K562 (cell line): ENCODE measurements around the gene RAB3GAP1. TPM values are rescaled to one million over a fixed set of nuclear protein-coding genes. Genes with fewer than 3 reads are reported as not detected.
A peak's percentile ranks its signal among the peaks of the same experiment; 100 is the strongest.

ENCODE experiments used
- ATAC-seq: fragments of 200-7000 bp; cut with Tn5 transposase; 3 replicates; pipeline ENCODE4 v1.9.1; 2020; ENCODE audit warnings: moderate library complexity
- BruUV-seq: library from RNA; stranded (reverse); fragments of 400-500 nt; replicated peaks from 2 replicates; lab custom pipeline; 2021; lab: Mats Ljungman, UMichigan
- CTCF ChIA-PET: fragments of 300-600 bp; formaldehyde crosslinking; extraction: SDS; loops from one replicate; lab custom pipeline; 2021; ENCODE audit warnings: low intra/inter-chr PET ratio; lab: Yijun Ruan, JAX
- POLR2A ChIA-PET: fragments of 300-600, 350-650 bp; sonication (Branson Sonifier 250); formaldehyde crosslinking; extraction: SDS; loops from one replicate; lab custom pipeline; 2021; ENCODE audit warnings: antibody characterized with exemption, inconsistent platforms; lab: Yijun Ruan, JAX
- DNase-seq, 4 experiments: peaks; one replicate each; pipeline versions ENCODE4 v3.0.0 to v3.0.0-alpha.2; 2011 to 2018; ENCODE audit warnings: low spot score in 3 of 4, mixed read lengths in 3 of 4; ENCODE audit errors: extremely low read depth in 1 of 4
- FAIRE-seq: peaks from 2 replicates; lab custom pipeline; 2011; peaks lifted over from hg19 to GRCh38; lab: Jason Lieb, UNC
- H2AFZ ChIP-seq: 2 replicates; pipeline ENCODE4 v1.6.0; 2011; ENCODE audit warnings: low read depth, low read length, control low read depth, inconsistent platforms
- H3K27ac ChIP-seq: fragments of 200-600 bp; 3 replicates; pipeline ENCODE4 v1.8.0; 2011; ENCODE audit warnings: low read depth, mild to moderate bottlenecking, control low read depth, inconsistent platforms, low read length, moderate library complexity, mixed read lengths; ENCODE audit errors: extremely low read depth
- H3K27me3 ChIP-seq, 2 experiments: fragments of 300-600 bp in 1 of 2; 2 replicates in 1 of 2; 3 replicates in 1 of 2; pipeline versions ENCODE4 v1.6.0 to v1.8.0; 2011; ENCODE audit warnings: inconsistent platforms in 2 of 2, low read length in 2 of 2, mild to moderate bottlenecking in 1 of 2, mixed read lengths in 1 of 2, moderate library complexity in 1 of 2; ENCODE audit not compliant: control insufficient read depth in 2 of 2, insufficient read depth in 2 of 2
- H3K36me3 ChIP-seq: fragments of 300-600 bp; 3 replicates; pipeline ENCODE4 v1.8.0; 2011; ENCODE audit warnings: mild to moderate bottlenecking, low read length, inconsistent platforms; ENCODE audit not compliant: control insufficient read depth, insufficient read depth
- H3K4me1 ChIP-seq, 2 experiments: fragments of 200-600 bp in 1 of 2; replicated peaks in 1 of 2; 2 replicates in 1 of 2; 3 replicates in 1 of 2; pipeline versions ENCODE4 v1.5.1 to v1.8.0; 2011; ENCODE audit warnings: inconsistent platforms in 2 of 2, low read length in 2 of 2, mild to moderate bottlenecking in 1 of 2, mixed read lengths in 1 of 2, moderate library complexity in 1 of 2; ENCODE audit not compliant: control insufficient read depth in 2 of 2, insufficient read depth in 2 of 2
- H3K4me2 ChIP-seq: 2 replicates; pipeline ENCODE4 v1.6.1; 2011; ENCODE audit warnings: low read length, control low read depth, inconsistent platforms, mixed read lengths; ENCODE audit not compliant: insufficient read depth
- H3K4me3 ChIP-seq: fragments of 200-600 bp; sonication (generic), shearing (Covaris generic); 2 replicates; pipeline ENCODE4 v1.5.1; 2016; ENCODE audit warnings: control low read depth, inconsistent platforms
- H3K79me2 ChIP-seq: fragments of 200-600 bp; 3 replicates; pipeline ENCODE4 v1.8.0; 2011; ENCODE audit warnings: low read length, inconsistent platforms; ENCODE audit not compliant: control insufficient read depth, insufficient read depth
- H3K9ac ChIP-seq, 2 experiments: 2 replicates each; pipeline versions ENCODE4 v1.6.0 to v1.6.1; 2011; ENCODE audit warnings: low read depth in 2 of 2, low read length in 2 of 2, control low read depth in 1 of 2, inconsistent platforms in 1 of 2, mild to moderate bottlenecking in 1 of 2, mixed read lengths in 1 of 2; ENCODE audit not compliant: insufficient read depth in 1 of 2
- H3K9me1 ChIP-seq: one replicate; pipeline ENCODE4 v1.6.0; 2011; ENCODE audit warnings: inconsistent platforms, mild to moderate bottlenecking, low read length, moderate library complexity; ENCODE audit not compliant: control insufficient read depth, insufficient read depth
- H3K9me3 ChIP-seq: replicated peaks from 2 replicates; pipeline ENCODE4 v1.5.1; 2011; ENCODE audit warnings: low read depth, low read length, inconsistent platforms; ENCODE audit not compliant: control insufficient read depth, insufficient read depth
- H4K20me1 ChIP-seq: replicated peaks from 2 replicates; pipeline ENCODE4 v1.6.1; 2011; ENCODE audit warnings: low read length, inconsistent platforms, mixed read lengths; ENCODE audit not compliant: control insufficient read depth, insufficient read depth
- BCL6 ChIP-seq: fragments of 250-450 bp; sonication (Bioruptor Pico); IDR thresholded peaks from 2 replicates; pipeline ENCODE4 v1.4.0; 2020
- BCOR ChIP-seq: fragments of 450-650 bp; IDR thresholded peaks from 2 replicates; pipeline ENCODE4 v1.6.1; 2016
- BRD9 ChIP-seq: fragments of 450-650 bp; IDR thresholded peaks from 2 replicates; pipeline ENCODE4 v1.6.1; 2018; ENCODE audit warnings: low read depth; ENCODE audit not compliant: partially characterized antibody
- FOXJ2 ChIP-seq: fragments of 200-800 bp; sonication (Bioruptor generic); IDR thresholded peaks from 2 replicates; pipeline ENCODE4 v1.6.1; 2016; ENCODE audit warnings: missing genetic modification characterization, missing compliant biosample characterization
- HNRNPLL ChIP-seq: fragments of 200-400 bp; formaldehyde crosslinking; IDR thresholded peaks from 2 replicates; pipeline ENCODE4 v1.6.1; 2017; ENCODE audit warnings: low read length, low read depth, mild to moderate bottlenecking; ENCODE audit not compliant: poor library complexity, severe bottlenecking
- JUND ChIP-seq, 2 experiments: IDR thresholded peaks; 2 replicates in 1 of 2; 3 replicates in 1 of 2; pipeline ENCODE4 v1.6.1; 2011; ENCODE audit warnings: borderline replicate concordance in 2 of 2, low read depth in 2 of 2, low read length in 2 of 2, improper control_type of control experiment in 1 of 2, missing biosample characterization in 1 of 2, missing genetic modification characterization in 1 of 2, missing genetic modification reagents in 1 of 2
- KDM1A ChIP-seq, 2 experiments: fragments of 450-650 bp; IDR thresholded peaks; 2 replicates each; pipeline ENCODE4 v1.6.1; 2016; ENCODE audit warnings: mild to moderate bottlenecking in 2 of 2
- MAFF ChIP-seq: IDR thresholded peaks from 2 replicates; pipeline ENCODE4 v1.6.1; 2012; ENCODE audit warnings: low read length, improper control_type of control experiment
- MLLT1 ChIP-seq, 2 experiments: fragments of 450-650 bp; IDR thresholded peaks; 2 replicates each; pipeline ENCODE4 v1.6.1; 2016
- PHF8 ChIP-seq: fragments of 200-600 bp; sonication (generic); IDR thresholded peaks from 2 replicates; pipeline ENCODE4 v1.6.1; 2012; ENCODE audit warnings: mixed run types, mild to moderate bottlenecking, inconsistent platforms, low read length, moderate library complexity, borderline replicate concordance
- ZC3H11A ChIP-seq: IDR thresholded peaks from 2 replicates; pipeline ENCODE4 v1.6.1; 2012; ENCODE audit warnings: low read depth, low read length, improper control_type of control experiment
- ZEB2 ChIP-seq: fragments of 450-650 bp; IDR thresholded peaks from 2 replicates; pipeline ENCODE4 v1.6.1; 2016
- ZNF121 ChIP-seq: sonication (generic); formaldehyde crosslinking; conservative IDR thresholded peaks from 2 replicates; pipeline ENCODE4 v1.8.0; 2022; ENCODE audit warnings: missing genetic modification reagents
- ZNF77 ChIP-seq: fragments of 250-450 bp; sonication (Bioruptor Pico); IDR thresholded peaks from 2 replicates; pipeline ENCODE4 v1.5.0; 2020
- in situ Hi-C: fragments of 300-500 bp; cut with MboI; formaldehyde crosslinking; loops from 4 replicates; pipeline ENCODE4 v1.15.0; 2018; ENCODE audit warnings: inconsistent platforms, mixed read lengths
- intact Hi-C: fragments of 100-400 bp; cut with micrococcal nuclease; formaldehyde crosslinking; loops from 2 replicates; pipeline ENCODE4 v1.14.2; 2022
- polyA plus RNA-seq, 8 experiments: library from polyadenylated mRNA; depleted of rRNA in 4 of 8; stranded (reverse) in 5 of 8; unstranded in 3 of 8; fragments of >200 nt; fragmentation: Nextera tagmentation in 2 of 8; fragmentation: Illumina TruSeq in 1 of 8; extraction: Ambion mirVana in 2 of 8; extraction: Trizol in 1 of 8; gene quantifications; 2 replicates each; pipeline versions ENCODE4 v1.2.1 to v1.2.3, GENCODE V29; 2011 to 2014; ENCODE audit warnings: inconsistent platforms in 1 of 8, missing spikeins in 1 of 8
- total RNA-seq, 7 experiments: library from RNA; depleted of rRNA in 6 of 7; stranded (reverse); fragments of >200 nt in 6 of 7; fragmentation: Illumina TruSeq in 2 of 7; extraction: Trizol in 2 of 7; gene quantifications; 2 replicates each; pipeline versions ENCODE4 v1.2.1 to v1.2.3, GENCODE V29; 2011 to 2021; ENCODE audit warnings: low replicate concordance in 1 of 7
- TF ChIP-seq, protein P1 (sequence below): fragments of 250-450 bp; sonication (Bioruptor Pico); IDR thresholded peaks from 2 replicates; pipeline ENCODE4 v1.9.0; 2021; ENCODE audit warnings: mild to moderate bottlenecking
- TF ChIP-seq, protein P2 (sequence below): fragments of 200-800 bp; sonication (Bioruptor generic); IDR thresholded peaks from 2 replicates; pipeline ENCODE4 v1.6.1; 2017; ENCODE audit warnings: missing genetic modification characterization, missing compliant biosample characterization
- TF ChIP-seq, protein P3 (sequence below): fragments of 250-450 bp; sonication (Bioruptor Pico); IDR thresholded peaks from 2 replicates; pipeline ENCODE4 v1.5.0; 2021; ENCODE audit warnings: mild to moderate bottlenecking, borderline replicate concordance

Gene RAB3GAP1
- total and polyA plus RNA-seq, 9 of the 15 experiments (the other 6 are each of a cell fraction or from before 2014, with no cell fraction given) = 15.5 to 48.6 (median 33.0) TPM

DNA sequence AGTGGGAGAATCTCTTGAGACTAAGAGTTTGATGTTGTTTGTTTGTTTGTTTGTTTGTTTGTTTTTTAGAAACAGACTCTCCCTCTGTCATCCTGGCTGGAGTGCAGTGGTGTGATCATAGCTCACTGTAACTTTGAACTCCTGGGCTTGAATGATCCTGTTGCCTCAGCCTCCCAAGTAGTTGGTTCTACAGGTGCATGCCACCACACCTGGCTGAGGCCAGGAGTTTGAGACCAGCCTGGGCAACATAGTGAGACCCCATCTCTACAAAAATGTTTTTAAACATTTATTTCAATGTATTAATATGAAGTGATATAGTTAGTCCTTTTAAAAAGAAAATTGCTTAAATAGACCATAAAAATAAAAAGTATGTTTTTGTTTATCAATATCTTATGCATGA is 40.5 kb upstream of the RAB3GAP1 start:
- ATAC-seq (peak; percentile 23; the same call in 2 of the 3 replicates), DNase-seq (no peak), FAIRE-seq (no peak)
- BruUV-seq = no TSS peak
- ChIA-PET CTCF (no interaction called here), POLR2A (interaction anchor here (0.8 kb wide), 1 partner anchor 10 kb away, joined by 3 read pairs; no protein-coding TSS in a partner anchor)
- H3K4me1 ChIP-seq = no peaks in the 10 kb centered on the region; a peak in 1 of 5 replicates
- no peaks in the 10 kb centered on the region for H3K9me1 ChIP-seq
- peak overlapping the region; percentile 79 for H2AFZ ChIP-seq
- H3K9ac ChIP-seq = no peak overlapping the region
- H3K9me3 ChIP-seq = no peaks in the 10 kb centered on the region; the same call in none of the 2 replicates
- in situ Hi-C loops (loop anchor here (10.0 kb wide), 1 partner anchor 703 kb away; no protein-coding TSS in a partner anchor), intact Hi-C loops (loop anchor here (10.0 kb wide), 1 partner anchor 103 kb away; no protein-coding TSS in a partner anchor)
- H3K4me3 ChIP-seq = peak overlapping the region; percentile 5; the same call in 1 of the 2 replicates
- no peaks in the 10 kb centered on the region for H3K79me2 ChIP-seq
- H3K27ac ChIP-seq = no peak overlapping the region
- TF ChIP-seq MAFF (no peak), BCL6 (CRISPR knock-in tag) (no peak), ZNF121 (CRISPR knock-in tag) (peak; percentile 58; the same call in 1 of the 2 replicates), ZEB2 (no peak), HNRNPLL (no peak), JUND (IDR thresholded peaks at IDR 0.05; ENCODE audit: borderline replicate concordance, low read depth, low read length) (no peak), JUND (tag; IDR thresholded peaks at IDR 0.05; ENCODE audit: borderline replicate concordance, low read depth, low read length) (no peak), KDM1A (IDR thresholded peaks at IDR 0.05) (0 out of 4 replicates have a peak, but pooled peaks of 1 of the 2 experiments have one; percentile 9), ZC3H11A (no peak), MLLT1 (IDR thresholded peaks at IDR 0.05) (no peak), BRD9 (no peak), PHF8 (no peak), FOXJ2 (tag) (no peak), ZNF77 (no peak), BCOR (0 out of 2 replicates have a peak, but pooled peaks have one; percentile 14)
- TF ChIP-seq, protein P1, sequence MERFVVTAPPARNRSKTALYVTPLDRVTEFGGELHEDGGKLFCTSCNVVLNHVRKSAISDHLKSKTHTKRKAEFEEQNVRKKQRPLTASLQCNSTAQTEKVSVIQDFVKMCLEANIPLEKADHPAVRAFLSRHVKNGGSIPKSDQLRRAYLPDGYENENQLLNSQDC (CRISPR knock-in tag) = no peak
- TF ChIP-seq, protein P2, sequence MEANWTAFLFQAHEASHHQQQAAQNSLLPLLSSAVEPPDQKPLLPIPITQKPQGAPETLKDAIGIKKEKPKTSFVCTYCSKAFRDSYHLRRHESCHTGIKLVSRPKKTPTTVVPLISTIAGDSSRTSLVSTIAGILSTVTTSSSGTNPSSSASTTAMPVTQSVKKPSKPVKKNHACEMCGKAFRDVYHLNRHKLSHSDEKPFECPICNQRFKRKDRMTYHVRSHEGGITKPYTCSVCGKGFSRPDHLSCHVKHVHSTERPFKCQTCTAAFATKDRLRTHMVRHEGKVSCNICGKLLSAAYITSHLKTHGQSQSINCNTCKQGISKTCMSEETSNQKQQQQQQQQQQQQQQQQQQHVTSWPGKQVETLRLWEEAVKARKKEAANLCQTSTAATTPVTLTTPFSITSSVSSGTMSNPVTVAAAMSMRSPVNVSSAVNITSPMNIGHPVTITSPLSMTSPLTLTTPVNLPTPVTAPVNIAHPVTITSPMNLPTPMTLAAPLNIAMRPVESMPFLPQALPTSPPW = no peak
- TF ChIP-seq, protein P3, sequence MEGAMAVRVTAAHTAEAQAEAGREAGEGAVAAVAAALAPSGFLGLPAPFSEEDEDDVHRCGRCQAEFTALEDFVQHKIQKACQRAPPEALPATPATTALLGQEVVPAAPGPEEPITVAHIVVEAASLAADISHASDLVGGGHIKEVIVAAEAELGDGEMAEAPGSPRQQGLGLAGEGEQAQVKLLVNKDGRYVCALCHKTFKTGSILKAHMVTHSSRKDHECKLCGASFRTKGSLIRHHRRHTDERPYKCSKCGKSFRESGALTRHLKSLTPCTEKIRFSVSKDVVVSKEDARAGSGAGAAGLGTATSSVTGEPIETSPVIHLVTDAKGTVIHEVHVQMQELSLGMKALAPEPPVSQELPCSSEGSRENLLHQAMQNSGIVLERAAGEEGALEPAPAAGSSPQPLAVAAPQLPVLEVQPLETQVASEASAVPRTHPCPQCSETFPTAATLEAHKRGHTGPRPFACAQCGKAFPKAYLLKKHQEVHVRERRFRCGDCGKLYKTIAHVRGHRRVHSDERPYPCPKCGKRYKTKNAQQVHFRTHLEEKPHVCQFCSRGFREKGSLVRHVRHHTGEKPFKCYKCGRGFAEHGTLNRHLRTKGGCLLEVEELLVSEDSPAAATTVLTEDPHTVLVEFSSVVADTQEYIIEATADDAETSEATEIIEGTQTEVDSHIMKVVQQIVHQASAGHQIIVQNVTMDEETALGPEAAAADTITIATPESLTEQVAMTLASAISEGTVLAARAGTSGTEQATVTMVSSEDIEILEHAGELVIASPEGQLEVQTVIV (CRISPR knock-in tag) = no peak
- H3K36me3 ChIP-seq = no peaks in the 10 kb centered on the region
- H4K20me1 ChIP-seq = no peaks in the 10 kb centered on the region
- no peaks in the 10 kb centered on the region for H3K27me3 ChIP-seq
- peak overlapping the region; percentile 54; the same call in 1 of the 2 replicates for H3K4me2 ChIP-seq
